Hepatocyte (in vitro differentiated cells): ENCODE measurements around the gene KRTAP10-7. TPM values are rescaled to one million over a fixed set of nuclear protein-coding genes. Genes with fewer than 3 reads are reported as not detected.
"Not testable (repeated sequence)": the region's sequence is repeated elsewhere in the genome, so short reads cannot be mapped to it uniquely, and the experiment has no call there.

ENCODE experiments used
- DNase-seq: peaks from one replicate; pipeline ENCODE4 v3.0.0-alpha.2; 2016; ENCODE audit warnings: low spot score
- H2AFZ ChIP-seq: fragments of 200-600 bp; sonication (generic); 2 replicates; pipeline ENCODE4 v1.6.0; 2016; ENCODE audit warnings: antibody characterized with exemption, mild to moderate bottlenecking
- H3K27ac ChIP-seq: fragments of 200-600 bp; sonication (generic); 2 replicates; pipeline ENCODE4 v1.5.1; 2016; ENCODE audit warnings: mild to moderate bottlenecking
- H3K27me3 ChIP-seq: fragments of 200-600 bp; sonication (generic); 2 replicates; pipeline ENCODE4 v1.6.1; 2016
- H3K36me3 ChIP-seq: fragments of 200-600 bp; sonication (generic); replicated peaks from 2 replicates; pipeline ENCODE4 v1.5.1; 2016; ENCODE audit warnings: low read depth; ENCODE audit not compliant: insufficient read depth
- H3K4me1 ChIP-seq: fragments of 200-600 bp; sonication (generic); 2 replicates; pipeline ENCODE4 v1.5.1; 2016; ENCODE audit warnings: mild to moderate bottlenecking, moderate library complexity; ENCODE audit not compliant: insufficient read depth
- H3K4me2 ChIP-seq: fragments of 200-600 bp; sonication (generic); 2 replicates; pipeline ENCODE4 v1.6.0; 2016
- H3K4me3 ChIP-seq: fragments of 200-600 bp; sonication (generic); 2 replicates; pipeline ENCODE4 v1.5.1; 2016; ENCODE audit warnings: mild to moderate bottlenecking
- H3K79me2 ChIP-seq: fragments of 200-600 bp; sonication (generic); 2 replicates; pipeline ENCODE4 v1.6.0; 2017; ENCODE audit warnings: mild to moderate bottlenecking
- H3K9me2 ChIP-seq: fragments of 200-600 bp; sonication (generic); replicated peaks from 2 replicates; pipeline ENCODE4 v1.6.0; 2017; ENCODE audit warnings: mild to moderate bottlenecking; ENCODE audit not compliant: insufficient read depth
- H3K9me3 ChIP-seq: fragments of 200-600 bp; sonication (generic); 2 replicates; pipeline ENCODE4 v1.5.1; 2016; ENCODE audit warnings: low read depth, mild to moderate bottlenecking
- H4K20me1 ChIP-seq: fragments of 200-600 bp; sonication (generic); 2 replicates; pipeline ENCODE4 v1.6.0; 2016; ENCODE audit warnings: mild to moderate bottlenecking; ENCODE audit not compliant: insufficient read depth, poor library complexity, severe bottlenecking
- CTCF ChIP-seq: fragments of 200-600 bp; sonication (generic); IDR thresholded peaks from 2 replicates; pipeline ENCODE4 v1.5.1; 2016; ENCODE audit warnings: antibody characterized with exemption, mild to moderate bottlenecking; ENCODE audit not compliant: poor library complexity
- EZH2 ChIP-seq: fragments of 200-600 bp; sonication (generic); IDR thresholded peaks from 2 replicates; pipeline ENCODE4 v1.6.1; 2016; ENCODE audit warnings: antibody characterized with exemption, mild to moderate bottlenecking, borderline replicate concordance
- EZH2phosphoT487 ChIP-seq: fragments of 200-600 bp; sonication (generic); IDR thresholded peaks from one replicate; pipeline ENCODE4 v1.6.1; 2018; ENCODE audit warnings: antibody characterized with exemption, mild to moderate bottlenecking, low read depth, moderate library complexity; ENCODE audit not compliant: unreplicated experiment, severe bottlenecking
- WGBS: methylation state at CpG from one replicate; pipeline ENCODE4 v1.1.6; 2016; ENCODE audit warnings: low lambda C conversion rate; ENCODE audit errors: missing lambda C conversion rate; 5-methylcytosine and 5-hydroxymethylcytosine counted together
- polyA plus RNA-seq: library from polyadenylated mRNA; unstranded; fragments of >200 nt; fragmentation: Nextera tagmentation; extraction: Ambion mirVana; gene quantifications from 2 replicates; pipeline ENCODE4 v1.2.1, GENCODE V29; 2016
- total RNA-seq: library from RNA; depleted of rRNA; stranded (reverse); fragments of >200 nt; gene quantifications from 2 replicates; pipeline ENCODE4 v1.2.3, GENCODE V29; 2014

The KRTAP10-7 gene
- total and polyA plus RNA-seq, 2 experiments from 2014 or later, result not detected

- WGBS, result 91% methylated on average over 8 of the region's 8 CpGs
- Histone ChIP-seq H3K9me2 (no peaks in the 10 kb centered on the region), H3K27me3 (no peaks in the 10 kb centered on the region), H3K4me1 (no peaks in the 10 kb centered on the region), H3K9me3 (no peaks in the 10 kb centered on the region), H3K4me3 (no peak overlapping the region), H3K36me3 (no peaks in the 10 kb centered on the region), H2AFZ (no peak overlapping the region), H3K79me2 (no peaks in the 10 kb centered on the region), H3K4me2 (no peak overlapping the region), H4K20me1 (no peaks in the 10 kb centered on the region), H3K27ac (no peak overlapping the region)
- no peak for DNase-seq
- TF ChIP-seq CTCF, result no peak
- no peak for TF ChIP-seq EZH2
- TF ChIP-seq EZH2phosphoT487, result no peak
Measured at GRCh38 chr21:44603911-44604310, 3.5 kb downstream of the KRTAP10-7 start.

- H3K9me3 ChIP-seq, result no peaks in the 10 kb centered on the region
- no peaks in the 10 kb centered on the region for H3K27me3 ChIP-seq
- no peaks in the 10 kb centered on the region for H3K9me2 ChIP-seq
- H3K4me1 ChIP-seq, result no peaks in the 10 kb centered on the region
- TF ChIP-seq EZH2phosphoT487, result no peak
- no peak overlapping the region for H3K4me2 ChIP-seq
- H3K27ac ChIP-seq, result no peak overlapping the region
- H3K79me2 ChIP-seq, result no peaks in the 10 kb centered on the region
- H3K4me3 ChIP-seq, result no peak overlapping the region
- 76% methylated on average over 4 of the region's 4 CpGs for WGBS
- H2AFZ ChIP-seq, result no peak overlapping the region
- no peak for DNase-seq
- H3K36me3 ChIP-seq, result no peaks in the 10 kb centered on the region
- H4K20me1 ChIP-seq, result no peaks in the 10 kb centered on the region
Measured at GRCh38 chr21:44606495-44606894, 6.1 kb downstream of the KRTAP10-7 start.

- H3K27ac ChIP-seq, result no peak overlapping the region
- no peak overlapping the region for H3K4me3 ChIP-seq
- no peaks in the 10 kb centered on the region for H3K36me3 ChIP-seq
- no peak for TF ChIP-seq CTCF
- TF ChIP-seq EZH2, result no peak
- no peak for TF ChIP-seq EZH2phosphoT487
- no peaks in the 10 kb centered on the region for H3K9me2 ChIP-seq
- H3K4me1 ChIP-seq, result no peaks in the 10 kb centered on the region
- H2AFZ ChIP-seq, result no peak overlapping the region
- no peak for DNase-seq
- H3K4me2 ChIP-seq, result no peak overlapping the region
- H3K27me3 ChIP-seq, result no peaks in the 10 kb centered on the region
- H3K9me3 ChIP-seq, result no peaks in the 10 kb centered on the region
- H3K79me2 ChIP-seq, result no peaks in the 10 kb centered on the region
- no peaks in the 10 kb centered on the region for H4K20me1 ChIP-seq
Measured at GRCh38 chr21:44609193-44609592, 8.8 kb downstream of the KRTAP10-7 start.

GRCh38 chr21:44610157-44610843 lies 9.9 kb downstream of the KRTAP10-7 start:
- H3K27me3 ChIP-seq, H3K4me1 ChIP-seq, H2AFZ ChIP-seq, H3K4me2 ChIP-seq, H3K36me3 ChIP-seq, H3K27ac ChIP-seq, H4K20me1 ChIP-seq, H3K4me3 ChIP-seq, H3K79me2 ChIP-seq, DNase-seq, H3K9me2 ChIP-seq, H3K9me3 ChIP-seq: not testable (repeated sequence)
- WGBS, result 92% methylated on average over 7 of the region's 7 CpGs
